ENCODE results near the gene TNFRSF21.
"Not testable (repeated sequence)": the region's sequence is repeated elsewhere in the genome, so short reads cannot be mapped to it uniquely, and the experiment has no call there.

The TNFRSF21 gene

GRCh38 chr6:47323887-47324286, 14.2 kb upstream of the TNFRSF21 start:
- no peak for DNase-seq (ENCODE audit: low read depth, low spot score)
- H3K27ac ChIP-seq: no peak overlapping the region

DNA sequence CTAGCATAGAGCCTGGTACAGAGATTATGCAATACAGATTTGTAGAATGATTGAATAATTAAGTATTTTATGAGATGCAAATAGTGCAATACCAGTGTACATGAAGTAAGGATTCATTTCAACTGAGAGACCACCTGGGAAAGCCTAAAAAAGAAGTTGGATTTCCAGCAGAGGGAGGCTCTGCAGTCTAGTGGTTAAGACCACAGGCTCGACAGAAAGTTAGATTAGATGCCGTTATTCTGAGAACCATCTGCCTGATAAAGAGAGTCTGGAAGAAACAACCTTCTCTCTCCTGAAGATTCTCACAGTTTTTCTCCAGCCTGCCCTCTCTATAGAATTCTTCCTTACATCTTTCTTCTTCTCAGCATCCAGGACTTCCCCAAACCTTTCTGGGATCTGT, 13.6 kb upstream of the TNFRSF21 start:
- no peak for DNase-seq (ENCODE audit: low read depth, low spot score)
- no peak overlapping the region for H3K27ac ChIP-seq

GRCh38 chr6:47321577-47321976, 11.9 kb upstream of the TNFRSF21 start:
- no peak for DNase-seq (ENCODE audit: low read depth, low spot score)
- H3K27ac ChIP-seq: no peak overlapping the region

- H3K27ac ChIP-seq: no peak overlapping the region
Measured at GRCh38 chr6:47319867-47320266, 10.2 kb upstream of the TNFRSF21 start.

GRCh38 chr6:47319382-47319781, 9.7 kb upstream of the TNFRSF21 start:
- no peak overlapping the region for H3K27ac ChIP-seq
- no peak for DNase-seq (ENCODE audit: low read depth, low spot score)

More at GRCh38 chr6:47319867-47320266, 10.2 kb upstream of the TNFRSF21 start:
- DNase-seq (ENCODE audit: low read depth, low spot score): no peak

- no peak for DNase-seq (ENCODE audit: low read depth, low spot score)
- no peak overlapping the region for H3K27ac ChIP-seq
Measured at GRCh38 chr6:47318236-47318989, 8.7 kb upstream of the TNFRSF21 start.

DNA sequence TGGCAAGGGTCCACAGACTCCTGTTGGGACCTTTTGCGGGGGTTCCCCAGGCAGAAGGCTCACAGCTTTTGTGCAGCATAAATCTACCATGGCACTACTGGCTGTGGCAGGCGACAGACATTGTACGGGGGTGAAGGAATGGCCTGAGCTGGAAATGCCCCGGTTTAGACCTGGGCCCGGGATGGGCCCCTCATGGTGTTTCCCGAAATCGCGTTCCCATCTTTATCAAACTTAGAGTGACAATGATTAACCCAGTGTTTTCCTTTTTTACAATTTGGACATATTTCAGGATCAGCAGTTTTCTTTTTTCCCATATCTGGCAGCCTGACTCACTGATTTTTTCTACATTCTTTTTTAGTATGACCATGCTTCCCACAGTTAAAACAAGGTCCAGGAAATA, 5.5 kb upstream of the TNFRSF21 start:
- H3K27ac ChIP-seq; DNase-seq (ENCODE audit: low read depth, low spot score): not testable (repeated sequence)

DNA sequence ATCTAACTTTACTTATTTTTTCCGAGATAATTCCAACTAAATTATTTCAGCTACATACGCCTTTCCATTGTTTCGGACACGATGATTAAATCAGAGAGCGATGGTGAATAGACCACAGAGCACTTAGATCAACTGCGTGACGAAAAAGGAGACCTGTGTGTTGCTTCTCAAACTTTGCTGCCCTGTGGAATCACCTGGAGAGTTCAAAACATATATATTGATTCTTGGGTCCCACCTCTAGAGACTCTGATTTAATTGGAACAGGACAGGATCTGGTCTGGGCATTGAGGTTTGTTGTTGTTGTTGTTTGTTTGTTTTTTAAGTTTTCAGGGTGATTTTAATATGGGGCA, 401 bp upstream of the TNFRSF21 start:
- H3K27ac ChIP-seq: peak overlapping the region; percentile 65
- DNase-seq (ENCODE audit: low read depth, low spot score): no peak

DNA sequence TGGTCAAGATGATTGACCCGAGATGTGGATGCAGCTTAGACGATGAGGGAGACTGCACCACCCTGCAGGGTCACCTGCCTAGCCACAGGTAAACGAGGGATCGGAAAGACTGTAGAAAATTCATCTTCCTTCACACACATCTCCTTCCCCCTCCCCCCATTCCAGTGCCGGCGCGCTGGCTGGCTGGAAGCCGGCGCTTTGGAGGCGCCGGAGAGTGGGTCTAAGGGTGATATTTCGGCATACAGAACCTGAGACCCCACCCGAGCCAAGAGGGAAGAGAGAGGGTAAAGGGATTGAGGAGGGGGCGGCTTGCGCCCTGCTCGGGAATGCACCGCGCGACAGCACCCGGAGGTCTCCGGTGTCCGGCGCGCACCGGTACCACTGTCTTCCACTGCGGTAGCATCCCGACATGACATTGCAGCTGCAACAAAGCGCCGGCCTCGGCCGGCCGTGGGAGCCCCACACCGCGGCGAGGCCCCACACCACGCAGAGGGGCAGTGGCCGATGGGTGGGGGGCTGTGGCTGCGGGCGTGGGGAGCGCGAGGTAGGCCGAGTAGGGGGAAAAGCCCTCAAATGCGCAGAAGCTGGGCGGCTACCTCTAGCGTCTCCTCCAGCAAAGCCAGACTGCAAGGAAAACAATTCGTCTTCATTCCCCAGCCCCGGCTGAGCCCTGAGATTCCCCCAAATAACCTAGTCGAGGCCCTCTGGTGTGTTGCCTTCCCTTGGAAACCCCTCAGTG, 984 bp downstream of the TNFRSF21 start:
- DNase-seq (ENCODE audit: low read depth, low spot score): no peak
- peak overlapping the region; percentile 65 for H3K27ac ChIP-seq

GRCh38 chr6:47308198-47308517, 1.5 kb downstream of the TNFRSF21 start:
- H3K27ac ChIP-seq: peak overlapping the region; percentile 65
- DNase-seq (ENCODE audit: low read depth, low spot score): no peak

DNA sequence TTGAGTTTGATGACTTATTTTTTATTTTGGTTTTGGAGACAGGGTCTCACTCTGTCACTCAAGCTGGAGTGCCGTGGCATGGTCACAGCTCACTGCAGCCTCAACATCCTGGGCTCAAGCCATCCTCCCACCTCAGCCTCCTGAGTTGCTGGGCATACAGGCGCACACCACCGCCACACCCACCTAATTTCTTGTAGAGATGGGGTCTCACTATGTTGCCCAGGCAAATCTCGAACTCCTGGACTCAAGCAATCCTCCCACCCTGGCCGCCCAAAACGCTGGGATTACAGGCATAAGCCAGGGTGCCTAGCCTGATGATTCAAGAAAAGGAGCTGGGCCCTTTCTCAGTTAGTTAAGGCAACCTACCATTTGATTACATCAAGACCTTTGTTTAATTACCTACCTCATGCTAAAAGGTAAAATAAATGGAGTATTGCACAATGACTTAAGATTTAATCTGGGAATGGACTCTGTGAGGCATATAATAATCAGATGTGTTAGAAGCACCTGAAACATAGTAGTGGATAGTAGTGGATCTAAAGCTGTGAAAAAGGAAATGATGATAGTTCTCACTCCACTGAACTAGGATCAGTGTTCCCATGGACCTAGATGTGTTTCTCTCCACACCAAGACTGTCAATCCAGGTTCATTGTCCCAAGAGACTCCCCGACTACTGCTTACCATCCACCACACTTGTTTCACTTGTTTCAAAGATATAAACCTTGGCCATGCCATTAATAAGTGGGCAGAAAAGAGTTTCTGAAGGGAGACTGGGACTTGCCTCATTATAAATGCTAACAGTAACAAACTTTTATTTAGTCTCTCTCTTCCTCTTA, 2.1 kb downstream of the TNFRSF21 start:
- peak overlapping the region; percentile 65 for H3K27ac ChIP-seq
- DNase-seq (ENCODE audit: low read depth, low spot score): no peak

DNA sequence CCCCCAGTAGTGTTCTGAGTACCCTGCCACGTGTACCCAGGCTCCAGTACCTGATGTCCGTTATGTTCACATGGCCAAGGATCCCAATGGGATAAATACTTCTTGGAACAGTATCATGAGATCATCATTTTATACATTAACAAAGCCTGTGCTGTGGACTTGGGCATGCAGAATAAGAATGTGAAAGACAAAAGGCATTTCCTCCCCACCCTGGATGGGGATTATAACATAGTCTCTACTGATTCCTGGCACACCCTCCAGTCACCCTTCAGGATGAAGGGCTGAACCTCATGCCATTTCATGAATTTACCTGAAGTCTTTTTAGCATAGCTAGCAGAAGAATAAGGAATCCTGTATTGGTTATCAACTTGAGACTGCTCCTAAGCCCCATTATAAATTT, 2.8 kb downstream of the TNFRSF21 start:
- H3K27ac ChIP-seq: peak overlapping the region; percentile 65
- no peak for DNase-seq (ENCODE audit: low read depth, low spot score)

GRCh38 chr6:47303861-47304260, 5.8 kb downstream of the TNFRSF21 start:
- no peak overlapping the region for H3K27ac ChIP-seq
- DNase-seq (ENCODE audit: low read depth, low spot score): no peak

DNA sequence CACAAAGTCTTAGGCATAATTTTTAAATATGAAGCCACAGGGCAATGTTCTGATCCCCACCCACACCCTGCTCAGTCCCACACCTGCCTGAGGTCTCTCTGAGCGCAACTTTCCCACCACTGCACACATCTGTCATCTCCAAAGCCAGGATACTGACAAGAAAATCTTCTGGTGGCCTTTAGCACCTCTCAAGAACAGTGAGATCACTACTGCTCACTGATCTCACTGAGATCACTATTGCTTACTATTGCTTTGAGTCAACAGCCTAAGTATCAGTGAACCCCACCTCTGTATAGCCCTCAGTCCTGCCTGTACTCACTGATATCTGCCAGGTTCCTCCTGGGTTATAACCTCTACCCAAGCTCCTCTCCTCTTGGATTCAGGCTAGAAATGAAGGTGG, 6.4 kb downstream of the TNFRSF21 start:
- no peak for DNase-seq (ENCODE audit: low read depth, low spot score)

DNA sequence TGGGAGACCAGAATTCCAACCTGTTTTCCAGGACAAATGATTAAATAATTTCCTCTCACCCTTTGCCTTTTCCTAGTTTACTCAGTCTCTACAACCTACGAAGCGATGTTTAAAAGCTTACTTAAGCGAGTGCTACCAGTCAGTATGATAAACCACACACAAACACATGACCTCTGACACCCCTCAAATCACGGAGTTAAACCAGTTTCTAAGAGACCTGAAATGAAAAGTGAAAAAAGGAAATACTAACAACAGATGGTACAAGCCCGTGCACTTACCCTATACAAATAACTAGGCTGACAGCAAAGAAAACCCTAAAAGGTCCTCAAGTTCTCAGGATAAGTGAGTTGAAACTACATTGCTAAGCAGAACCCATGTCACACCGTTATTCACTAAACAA, 7.7 kb downstream of the TNFRSF21 start:
- H3K27ac ChIP-seq: no peak overlapping the region
- DNase-seq (ENCODE audit: low read depth, low spot score): no peak

More for the DNA sequence above, 6.4 kb downstream of the TNFRSF21 start:
- H3K27ac ChIP-seq: no peak overlapping the region

DNA sequence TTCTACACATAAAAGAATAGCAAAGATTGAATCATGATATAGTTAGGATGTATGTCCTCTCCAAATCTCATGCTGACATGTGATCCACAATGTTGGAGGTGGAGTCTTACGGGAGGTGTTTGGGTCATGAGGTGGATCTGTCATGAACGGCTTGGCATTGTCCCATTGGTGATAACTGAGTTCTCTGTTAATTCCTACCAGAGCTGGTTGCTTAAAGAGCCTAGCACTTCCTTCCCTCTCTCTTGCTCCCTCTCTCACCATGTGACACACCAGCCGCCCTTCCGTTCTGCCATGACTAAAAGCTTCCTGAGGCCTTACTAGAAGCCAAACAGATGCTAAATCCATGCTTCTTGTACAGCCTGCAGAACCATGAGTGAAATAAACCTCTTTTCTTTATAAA, 8.3 kb downstream of the TNFRSF21 start:
- no peak overlapping the region for H3K27ac ChIP-seq
- no peak for DNase-seq (ENCODE audit: low read depth, low spot score)

DNA sequence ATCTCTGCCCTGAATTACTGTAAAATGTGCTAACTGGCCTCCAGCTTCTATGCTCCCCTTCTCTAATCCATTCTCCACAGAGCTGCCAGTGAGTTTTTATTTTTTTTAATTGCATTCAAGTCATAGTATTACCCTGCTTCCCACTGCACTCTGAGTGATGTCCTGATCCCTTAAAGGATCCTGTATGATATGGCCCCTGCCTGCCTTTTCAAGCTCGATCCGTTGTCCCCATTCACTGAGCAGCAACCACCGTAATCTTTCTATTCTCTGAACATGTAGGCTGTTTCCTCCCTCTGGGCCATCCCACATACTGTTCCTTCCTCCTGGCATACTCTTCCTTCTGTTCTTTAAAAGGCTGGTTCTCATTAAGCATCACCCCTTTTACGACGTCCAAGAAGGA, 9.3 kb downstream of the TNFRSF21 start:
- no peak for DNase-seq (ENCODE audit: low read depth, low spot score)
- no peak overlapping the region for H3K27ac ChIP-seq

DNA sequence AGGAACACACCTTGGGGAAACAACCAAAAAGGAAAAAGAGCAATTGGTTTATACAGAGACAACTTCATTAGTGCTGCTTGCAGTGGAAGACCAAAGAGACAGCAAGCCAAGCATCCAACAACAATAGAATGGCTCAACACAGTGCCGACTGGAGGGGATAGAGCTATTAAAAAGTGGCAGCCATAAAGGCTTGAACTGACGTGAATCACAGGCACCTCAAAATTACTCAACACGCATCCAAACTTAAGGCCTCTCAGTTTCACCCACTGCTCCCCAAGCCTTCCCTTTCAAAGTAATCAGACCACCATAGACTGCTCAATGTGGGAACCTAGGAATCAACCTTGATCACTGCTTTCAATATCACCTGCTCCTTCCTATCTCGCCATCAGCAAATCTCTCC, 9.7 kb downstream of the TNFRSF21 start:
- H3K27ac ChIP-seq: no peak overlapping the region
- DNase-seq (ENCODE audit: low read depth, low spot score): no peak

DNA sequence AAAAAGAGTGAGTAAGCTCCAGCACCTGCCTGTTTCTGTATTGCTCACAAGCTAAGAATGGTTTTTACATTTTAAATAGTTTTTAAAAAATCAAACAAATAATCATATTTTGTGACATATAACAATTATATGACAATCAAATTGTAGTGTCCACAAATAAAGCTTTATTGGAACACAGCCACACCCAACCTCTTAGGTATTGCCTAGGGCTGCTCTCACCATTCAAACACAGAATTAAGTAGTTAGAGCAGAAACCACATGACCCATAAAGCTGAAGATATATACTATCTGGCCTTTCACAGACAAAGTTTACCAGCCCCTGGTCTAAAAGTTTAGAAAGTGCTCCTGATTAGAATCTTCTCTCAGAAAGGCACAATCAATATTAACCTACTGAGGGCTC, 11.2 kb downstream of the TNFRSF21 start:
- DNase-seq (ENCODE audit: low read depth, low spot score): no peak
- H3K27ac ChIP-seq: no peak overlapping the region

DNA sequence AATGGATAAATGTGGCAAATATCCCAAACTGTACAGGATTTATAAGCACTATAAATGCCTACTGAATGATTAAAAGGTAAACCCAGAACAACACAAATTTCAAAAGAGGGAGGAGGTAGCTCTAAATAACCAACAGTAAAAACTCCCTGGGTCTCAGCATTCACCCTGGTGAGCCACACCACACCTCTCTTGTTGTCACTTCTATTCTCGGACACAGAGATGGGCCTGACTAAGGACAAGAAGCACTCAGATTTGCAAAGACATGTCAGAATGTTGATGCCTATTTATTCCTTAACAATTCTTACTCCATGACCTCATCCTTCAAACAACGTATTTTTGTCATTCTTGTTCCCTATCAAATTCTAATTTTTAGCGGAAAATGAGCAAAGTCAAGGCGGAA, 14.7 kb downstream of the TNFRSF21 start:
- peak overlapping the region; percentile 83 for H3K27ac ChIP-seq
- DNase-seq (ENCODE audit: low read depth, low spot score): no peak

GRCh38 chr6:47292944-47293343, 16.8 kb downstream of the TNFRSF21 start:
- peak overlapping the region; percentile 83 for H3K27ac ChIP-seq
- peak; percentile 40 for DNase-seq (ENCODE audit: low read depth, low spot score)

Measured in epithelial cell of prostate (primary cell).